ENCODE measurements around the gene ZIC5.

ZIC5 gene

DNA sequence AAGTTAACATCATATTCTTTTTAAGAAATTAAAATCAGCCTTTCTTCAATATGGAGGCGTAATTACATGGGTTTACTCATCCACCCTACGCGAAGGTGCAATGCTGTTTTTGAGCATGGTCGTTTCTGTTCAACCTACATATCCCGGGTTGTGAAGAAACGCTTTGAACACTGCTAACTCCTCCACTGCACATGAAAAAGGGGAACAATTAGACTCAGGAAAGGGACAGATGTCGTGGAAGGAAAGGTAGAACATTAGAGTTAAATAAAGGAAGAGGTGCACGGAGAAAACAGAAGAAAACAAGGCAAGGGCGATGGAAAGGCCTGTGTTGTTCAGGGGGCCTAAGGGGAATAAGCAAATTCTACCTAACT lies 4.1 kb downstream of the ZIC5 start:
- TF ChIP-seq, protein P1, sequence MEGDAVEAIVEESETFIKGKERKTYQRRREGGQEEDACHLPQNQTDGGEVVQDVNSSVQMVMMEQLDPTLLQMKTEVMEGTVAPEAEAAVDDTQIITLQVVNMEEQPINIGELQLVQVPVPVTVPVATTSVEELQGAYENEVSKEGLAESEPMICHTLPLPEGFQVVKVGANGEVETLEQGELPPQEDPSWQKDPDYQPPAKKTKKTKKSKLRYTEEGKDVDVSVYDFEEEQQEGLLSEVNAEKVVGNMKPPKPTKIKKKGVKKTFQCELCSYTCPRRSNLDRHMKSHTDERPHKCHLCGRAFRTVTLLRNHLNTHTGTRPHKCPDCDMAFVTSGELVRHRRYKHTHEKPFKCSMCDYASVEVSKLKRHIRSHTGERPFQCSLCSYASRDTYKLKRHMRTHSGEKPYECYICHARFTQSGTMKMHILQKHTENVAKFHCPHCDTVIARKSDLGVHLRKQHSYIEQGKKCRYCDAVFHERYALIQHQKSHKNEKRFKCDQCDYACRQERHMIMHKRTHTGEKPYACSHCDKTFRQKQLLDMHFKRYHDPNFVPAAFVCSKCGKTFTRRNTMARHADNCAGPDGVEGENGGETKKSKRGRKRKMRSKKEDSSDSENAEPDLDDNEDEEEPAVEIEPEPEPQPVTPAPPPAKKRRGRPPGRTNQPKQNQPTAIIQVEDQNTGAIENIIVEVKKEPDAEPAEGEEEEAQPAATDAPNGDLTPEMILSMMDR (IDR thresholded peaks at IDR 0.05; ENCODE audit: control insufficient read depth, insufficient read depth, low read depth, low read length, missing control alignments), result no peak
- DNase-seq (ENCODE audit: low read depth), result no peak
- no peak overlapping the region for H3K4me3 ChIP-seq (ENCODE audit: control insufficient read depth, low read depth, low read length)

DNA sequence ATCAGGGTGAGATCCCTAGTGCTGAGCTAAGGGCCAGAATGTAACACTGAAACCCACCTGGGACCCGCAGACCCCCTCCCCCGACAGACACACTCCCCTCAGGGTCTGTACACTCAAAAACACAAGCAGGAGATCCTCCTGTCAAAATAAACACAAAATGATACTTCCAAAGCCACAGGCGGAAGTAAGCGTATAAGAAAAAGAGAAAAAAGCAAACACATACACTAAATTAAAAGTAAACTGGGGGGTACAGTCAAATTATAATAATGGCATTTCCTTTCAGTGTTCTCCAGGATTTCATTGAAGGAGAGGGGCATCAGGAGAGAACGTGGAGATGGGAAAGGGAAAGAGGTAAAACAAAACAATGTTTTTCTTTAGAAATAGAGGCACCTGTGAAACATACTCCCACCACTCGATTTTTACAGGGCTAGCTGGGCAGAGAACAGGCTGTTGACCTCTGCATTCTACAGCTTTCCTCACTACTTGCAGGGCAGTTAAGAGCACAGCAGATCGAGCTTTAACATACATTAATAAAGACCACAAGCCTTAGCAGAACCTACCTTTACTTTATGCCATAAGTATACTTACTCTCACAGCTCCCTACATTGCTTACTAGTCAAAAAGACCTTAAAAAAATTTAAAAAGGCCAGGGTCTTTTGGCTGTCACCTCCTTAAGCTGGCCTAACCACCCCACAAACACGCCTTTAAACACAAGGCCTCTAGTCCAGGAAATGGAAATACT lies 5.3 kb downstream of the ZIC5 start:
- no peak for DNase-seq (ENCODE audit: low read depth)
- no peak overlapping the region for H3K4me3 ChIP-seq (ENCODE audit: control insufficient read depth, low read depth, low read length)
- TF ChIP-seq, protein P1 (IDR thresholded peaks at IDR 0.05; ENCODE audit: control insufficient read depth, insufficient read depth, low read depth, low read length, missing control alignments), result no peak

DNA sequence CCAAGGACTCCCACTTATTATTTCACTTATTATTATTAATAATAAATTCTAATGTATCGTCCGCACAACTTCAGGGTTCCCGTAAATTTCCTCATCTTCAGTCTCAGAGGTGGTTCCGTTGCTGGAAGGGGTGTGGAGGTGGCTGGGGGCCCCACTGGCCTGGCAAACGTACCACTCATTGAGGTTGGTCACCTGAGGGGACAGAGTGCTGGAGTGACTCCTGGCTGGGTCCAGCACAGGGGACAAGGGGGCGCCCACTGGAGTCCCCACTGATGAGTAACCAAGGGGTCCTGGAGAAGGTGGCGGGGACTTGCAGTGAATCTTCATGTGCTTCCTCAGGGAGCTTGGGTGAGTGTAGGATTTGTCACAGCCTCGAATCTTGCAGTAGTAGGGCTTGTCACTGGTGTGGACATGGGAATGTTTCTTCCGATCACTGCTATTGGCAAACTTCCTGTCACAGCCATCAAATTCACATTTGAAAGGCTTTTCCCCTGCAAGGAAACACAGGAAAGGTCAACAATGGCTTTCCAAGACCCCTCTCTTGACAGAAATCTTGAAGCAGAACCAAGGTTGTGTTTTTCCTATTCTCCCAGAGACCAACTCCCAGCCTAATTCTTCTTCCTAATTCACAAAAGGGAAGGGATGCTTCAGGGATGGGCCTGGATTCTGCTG lies 6.1 kb downstream of the ZIC5 start:
- DNase-seq (ENCODE audit: low read depth), result no peak
- H3K4me3 ChIP-seq (ENCODE audit: control insufficient read depth, low read depth, low read length), result no peak overlapping the region

DNA sequence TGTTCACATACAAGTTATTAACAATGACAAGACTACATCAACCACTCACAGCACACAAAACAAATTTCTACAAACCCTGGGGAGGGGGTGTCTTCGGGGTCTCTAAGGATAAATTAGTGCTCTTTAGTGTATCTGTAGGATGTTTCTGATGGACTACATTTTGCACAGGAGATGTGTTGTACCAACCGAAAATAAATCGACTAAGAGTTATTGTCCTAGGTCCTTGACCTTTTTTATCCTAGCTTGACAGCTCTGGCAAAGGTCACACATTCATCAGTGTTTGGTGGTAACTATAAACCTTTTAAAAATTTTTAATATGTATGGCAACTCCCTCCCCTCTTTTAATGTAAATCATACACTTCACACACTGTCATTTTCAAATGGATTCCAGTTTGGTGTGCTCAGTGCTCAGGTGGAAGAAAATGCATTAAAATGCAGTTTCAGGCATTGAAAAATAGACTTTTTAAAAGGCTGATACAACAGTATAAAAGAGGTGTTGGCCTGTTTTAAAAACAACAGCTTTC lies 7.7 kb downstream of the ZIC5 start:
- TF ChIP-seq, protein P1 (IDR thresholded peaks at IDR 0.05; ENCODE audit: control insufficient read depth, insufficient read depth, low read depth, low read length, missing control alignments), result no peak
- DNase-seq (ENCODE audit: low read depth), result no peak
- H3K4me3 ChIP-seq (ENCODE audit: control insufficient read depth, low read depth, low read length), result no peak overlapping the region

More for the DNA sequence above, 6.1 kb downstream of the ZIC5 start:
- TF ChIP-seq, protein P1 (IDR thresholded peaks at IDR 0.05; ENCODE audit: control insufficient read depth, insufficient read depth, low read depth, low read length, missing control alignments), result no peak

DNA sequence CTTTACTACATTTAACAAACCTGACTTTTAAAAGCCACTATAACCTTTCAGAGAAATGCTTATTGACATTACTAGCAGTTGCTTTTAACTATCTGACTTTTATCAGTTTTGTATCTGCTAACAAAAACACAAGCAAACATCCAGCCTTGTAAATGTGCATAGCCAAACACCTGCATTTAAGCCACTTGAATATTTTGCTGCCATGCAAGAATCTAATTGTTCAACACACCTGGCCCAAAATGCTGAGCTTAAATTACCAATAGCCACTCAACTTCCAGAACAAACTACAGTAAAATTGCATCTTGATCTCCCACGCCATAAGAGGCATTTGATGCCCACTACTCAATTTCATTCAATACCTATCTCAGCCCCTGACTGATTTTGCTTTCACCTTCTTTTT lies 9.3 kb downstream of the ZIC5 start:
- H3K4me3 ChIP-seq (ENCODE audit: control insufficient read depth, low read depth, low read length), result no peak overlapping the region
- TF ChIP-seq, protein P1 (IDR thresholded peaks at IDR 0.05; ENCODE audit: control insufficient read depth, insufficient read depth, low read depth, low read length, missing control alignments), result no peak
- DNase-seq (ENCODE audit: low read depth), result no peak

DNA sequence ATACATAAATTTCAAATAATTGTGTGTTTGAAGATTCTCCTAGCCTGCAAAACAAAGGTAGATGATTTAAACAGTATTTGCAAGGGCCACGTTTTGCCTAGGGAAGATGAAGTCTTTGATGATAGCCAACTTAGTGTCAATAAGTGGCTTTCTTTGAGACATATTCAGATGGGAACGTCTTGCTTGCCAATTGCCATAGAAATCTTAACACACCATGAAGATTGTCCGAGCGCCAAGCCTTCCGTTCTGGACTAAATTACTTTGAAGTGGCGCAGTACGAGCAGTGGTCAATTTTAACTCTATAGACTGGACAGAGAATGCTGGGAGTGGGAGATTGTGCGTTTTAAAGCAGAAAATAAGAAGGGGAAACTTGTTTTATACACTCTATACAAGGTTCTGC lies 9.9 kb downstream of the ZIC5 start:
- no peak for DNase-seq (ENCODE audit: low read depth)
- TF ChIP-seq, protein P1 (IDR thresholded peaks at IDR 0.05; ENCODE audit: control insufficient read depth, insufficient read depth, low read depth, low read length, missing control alignments), result no peak
- H3K4me3 ChIP-seq (ENCODE audit: control insufficient read depth, low read depth, low read length), result no peak overlapping the region

Data from AG09309 (cell line).